HT1080 (cell line): Measurements from ENCODE around the gene DDR1. TPM values are rescaled to one million over a fixed set of nuclear protein-coding genes. Genes with fewer than 3 reads are reported as not detected.
"Not testable (repeated sequence)": the region's sequence is repeated elsewhere in the genome, so short reads cannot be mapped to it uniquely, and the experiment has no call there.

Experiments
- DNase-seq: peaks from one replicate; pipeline ENCODE4 v3.0.0-alpha.2; 2015; ENCODE audit warnings: low read depth
- total RNA-seq: library from RNA; depleted of rRNA; stranded (reverse); fragments of >200 nt; shearing (Covaris generic); gene quantifications from 2 replicates; pipeline ENCODE4 v1.2.3, GENCODE V29; 2014

Gene DDR1
- total RNA-seq, 1 experiment from 2014 or later: 34.8 TPM

DNA sequence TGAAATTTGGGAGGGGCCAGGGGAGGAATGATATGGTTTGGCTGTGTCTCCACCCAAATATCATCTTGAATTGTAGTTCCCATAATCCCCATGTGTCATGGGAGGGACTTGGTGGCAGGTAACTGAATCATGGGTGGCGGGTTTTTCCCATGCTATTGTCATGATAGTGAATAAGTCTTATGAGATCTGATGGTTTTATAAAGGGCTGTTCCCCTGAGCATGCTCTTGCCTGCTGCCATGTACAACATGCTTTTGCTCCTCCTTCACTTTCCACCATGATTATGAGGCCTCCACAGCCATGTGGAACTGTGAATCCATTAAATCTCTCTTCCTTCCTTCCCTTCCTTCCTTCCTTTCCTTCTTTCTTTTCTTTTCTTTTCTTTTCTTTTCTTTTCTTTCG lies 31.9 kb upstream of the DDR1 start:
- DNase-seq: not testable (repeated sequence)

DNA sequence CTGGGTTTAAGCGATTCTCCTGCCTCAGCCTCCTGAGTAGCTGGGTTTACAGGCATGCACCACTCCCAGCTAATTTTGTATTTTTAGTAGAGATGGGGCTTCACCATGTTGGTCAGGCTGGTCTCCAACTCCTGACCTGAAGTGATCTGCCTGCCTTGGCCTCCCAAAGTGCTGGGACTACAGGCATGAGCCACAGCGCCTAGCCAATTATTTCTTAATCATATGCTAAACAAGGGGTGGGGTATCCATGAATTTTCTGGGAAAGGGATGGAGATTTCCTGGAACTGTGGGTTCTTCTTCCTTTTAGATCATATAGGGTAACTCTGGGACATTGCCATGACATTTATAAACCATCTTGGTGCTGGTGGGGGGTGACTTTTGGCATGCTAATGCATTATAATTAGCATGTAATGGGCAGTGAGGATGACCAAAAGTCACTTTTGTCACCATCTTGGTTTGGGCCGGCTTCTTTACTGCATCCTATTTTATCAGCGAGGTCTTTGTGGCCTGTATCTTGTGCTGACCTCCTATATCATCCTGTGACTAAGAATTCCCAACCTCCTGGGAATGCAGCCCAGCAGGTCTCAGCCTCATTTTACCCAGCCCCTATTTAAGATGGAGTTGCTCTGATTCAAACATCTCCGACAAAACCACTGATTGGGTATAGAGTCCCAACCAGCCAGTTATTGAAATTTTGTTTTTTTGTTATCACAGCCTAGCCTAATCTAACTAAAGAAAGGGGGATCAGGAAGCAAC lies 29.9 kb upstream of the DDR1 start:
- DNase-seq: no peak

DNA sequence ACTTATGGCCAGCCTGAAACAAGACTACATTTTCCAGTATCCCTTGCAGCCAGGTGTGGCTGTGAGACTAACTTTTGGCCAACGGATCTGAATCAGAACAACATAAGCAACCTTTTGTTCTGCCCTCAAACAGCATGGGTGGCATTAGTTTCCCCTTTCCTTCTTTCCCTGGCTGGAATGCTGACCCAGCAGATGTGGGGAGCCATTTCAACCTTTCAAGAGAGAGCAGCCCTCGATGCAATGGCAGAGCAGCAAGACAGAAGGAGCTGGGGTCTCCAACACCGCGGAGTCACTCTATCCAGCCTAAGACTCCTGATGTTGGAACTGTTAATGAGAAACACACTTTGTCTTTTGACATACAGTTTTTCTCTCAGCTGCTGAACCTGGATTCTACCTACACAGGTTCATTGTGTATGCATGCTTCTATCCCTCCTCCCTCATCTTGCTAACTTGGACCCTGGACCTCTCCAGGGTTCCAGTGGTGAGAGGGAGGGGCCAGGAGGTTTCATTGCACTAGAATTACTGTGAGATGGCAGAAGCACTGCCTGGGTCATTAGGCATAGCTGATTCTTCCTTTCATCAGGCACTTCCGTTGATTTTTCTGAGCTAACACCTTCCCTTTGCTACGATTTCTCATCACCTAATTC lies 28.8 kb upstream of the DDR1 start:
- no peak for DNase-seq

DNA sequence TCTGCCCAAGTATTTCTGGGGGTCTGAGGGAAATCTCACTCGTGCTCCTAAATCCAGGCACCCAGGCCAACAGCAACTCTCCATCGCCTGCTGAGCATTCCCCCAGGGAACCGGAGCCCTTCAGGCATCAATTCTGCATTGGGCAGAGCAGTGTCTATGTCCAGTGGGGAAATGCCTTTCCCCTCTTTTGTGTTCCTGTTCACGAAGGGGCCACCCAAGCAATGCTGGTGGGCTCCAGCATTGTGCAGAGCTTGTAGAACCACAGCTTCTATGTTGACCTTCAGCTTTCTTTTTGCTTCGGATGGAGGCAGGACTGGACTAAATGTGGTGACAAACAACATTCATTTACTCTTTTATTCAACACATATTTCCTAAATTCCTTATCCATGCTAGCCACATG lies 27.2 kb upstream of the DDR1 start:
- DNase-seq: no peak

DNA sequence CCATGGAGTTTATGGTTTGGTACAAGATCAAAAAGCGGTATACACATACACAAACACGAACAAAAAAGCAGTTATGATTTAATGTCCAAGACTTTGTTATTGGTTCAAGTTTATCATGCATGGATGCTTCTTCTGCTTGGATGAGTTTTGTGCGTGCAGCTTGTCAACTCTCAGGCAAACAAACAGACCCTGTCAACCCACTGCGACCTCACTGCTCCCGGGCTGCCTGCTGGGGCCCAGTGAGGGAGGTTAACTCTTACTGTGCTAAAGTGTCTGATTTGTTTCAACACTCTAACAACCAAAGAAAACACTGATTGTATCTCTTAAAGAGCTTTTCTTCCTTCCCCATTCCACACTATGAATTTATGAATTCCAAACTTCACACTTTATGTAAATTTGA lies 26.8 kb upstream of the DDR1 start:
- no peak for DNase-seq

DNA sequence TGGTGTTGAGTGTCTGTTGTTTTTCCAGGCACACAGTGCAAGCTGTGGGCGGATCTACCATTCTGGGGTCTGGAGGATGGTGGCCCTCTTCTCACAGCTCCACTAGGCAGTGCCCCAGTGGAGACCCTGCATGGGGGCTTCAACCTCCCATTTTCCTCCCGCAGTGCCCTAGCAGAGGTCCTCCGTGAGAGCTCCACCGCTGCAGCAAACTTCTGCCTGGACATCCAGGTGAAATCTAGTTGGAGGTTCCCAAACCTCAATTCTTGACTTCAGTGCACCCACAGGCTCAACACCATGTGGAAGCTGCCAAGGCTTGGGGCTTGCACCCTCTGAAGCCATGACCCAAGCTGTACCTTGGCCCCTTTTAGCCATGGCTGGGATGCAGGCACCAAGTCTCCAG lies 24.6 kb upstream of the DDR1 start:
- not testable (repeated sequence) for DNase-seq

DNA sequence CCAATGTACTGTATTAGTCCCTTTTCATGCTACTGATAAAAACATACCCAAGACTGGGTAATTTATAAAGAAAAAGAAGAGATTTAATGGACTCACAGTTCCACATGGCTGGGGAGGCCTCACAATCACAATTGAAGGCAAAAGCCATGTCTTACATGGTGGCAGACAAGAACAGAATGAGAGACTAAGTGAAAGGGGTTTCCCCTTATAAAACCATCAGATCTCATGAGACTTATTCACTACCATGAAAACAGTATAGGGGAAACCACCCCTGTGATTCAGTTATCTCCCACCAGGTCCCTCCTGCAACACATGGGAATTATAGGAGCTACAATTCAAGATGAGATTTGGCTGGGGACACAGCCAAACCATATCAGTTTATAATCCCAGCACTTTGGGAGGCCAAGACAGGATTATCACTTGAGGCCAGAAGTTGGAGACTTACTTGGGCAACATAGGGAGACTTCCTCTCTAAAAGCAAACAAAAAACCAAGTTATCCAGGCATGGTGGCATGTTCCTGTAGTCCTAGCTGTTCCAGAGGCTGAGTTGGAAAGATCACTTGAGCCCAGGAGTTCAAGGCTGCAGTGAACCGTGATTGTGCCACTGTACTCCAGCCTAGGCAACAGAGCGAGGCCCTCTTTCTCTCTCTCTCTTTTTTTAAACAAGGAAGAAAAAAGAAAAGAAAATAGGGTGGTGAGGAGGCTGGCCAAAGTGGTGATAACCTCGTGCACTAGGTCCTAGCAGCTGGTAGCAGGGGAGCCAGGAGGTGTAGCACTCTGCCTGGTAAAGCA lies 22.9 kb upstream of the DDR1 start:
- DNase-seq: no peak

DNA sequence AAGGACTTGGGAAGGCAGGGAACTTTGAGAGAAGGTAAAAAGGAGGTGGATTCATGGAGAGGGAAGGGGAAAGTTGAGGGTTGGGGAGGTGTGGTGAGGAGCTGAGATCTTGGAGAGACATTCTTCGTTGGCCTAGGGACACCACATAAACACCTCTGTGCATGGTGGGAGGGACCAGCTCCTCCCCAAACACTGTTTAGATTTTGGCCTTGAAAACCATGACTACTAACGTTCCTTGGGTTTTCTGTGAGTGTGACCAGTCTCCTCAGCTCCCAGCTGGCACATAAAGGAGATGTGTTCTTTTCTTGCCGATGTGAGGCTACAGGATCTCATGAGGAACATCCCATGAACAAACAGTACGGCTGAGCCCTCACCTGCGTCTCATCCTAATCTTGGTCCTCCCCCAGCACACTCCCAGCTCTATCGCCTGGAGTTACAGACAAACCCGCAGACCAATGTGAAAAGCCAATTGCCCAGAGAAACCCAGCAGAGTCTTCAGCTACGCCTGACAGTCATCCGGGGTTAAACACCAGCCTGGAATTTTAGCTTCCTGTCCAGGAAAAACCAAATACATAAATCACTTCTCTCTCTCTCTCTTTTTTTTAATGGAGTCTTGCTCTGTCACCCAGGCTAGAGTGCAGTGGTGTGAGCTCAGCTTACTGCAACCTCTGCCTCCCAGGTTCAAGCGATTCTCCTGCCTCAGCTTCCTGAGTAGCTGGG lies 22.0 kb upstream of the DDR1 start:
- DNase-seq: no peak

DNA sequence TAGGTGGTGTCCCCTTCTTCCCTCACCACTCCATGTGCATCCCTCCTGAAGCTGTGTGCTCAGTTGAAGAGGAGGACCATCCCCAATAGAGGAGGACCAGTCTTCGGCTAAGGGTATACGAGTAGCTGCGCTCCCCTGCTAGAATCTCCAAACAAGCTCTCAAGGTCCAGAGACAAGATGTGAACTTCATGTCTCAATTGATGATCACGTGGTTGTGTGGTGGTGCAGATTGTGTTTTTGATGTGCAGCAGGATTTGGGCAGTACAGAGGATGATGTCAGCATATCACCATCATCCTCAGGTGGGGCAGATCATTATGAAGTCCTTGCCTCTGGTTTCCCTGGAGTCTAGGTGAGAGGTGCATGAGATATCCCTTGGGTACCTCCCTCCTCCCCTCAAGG lies 20.0 kb upstream of the DDR1 start:
- DNase-seq: no peak

DNA sequence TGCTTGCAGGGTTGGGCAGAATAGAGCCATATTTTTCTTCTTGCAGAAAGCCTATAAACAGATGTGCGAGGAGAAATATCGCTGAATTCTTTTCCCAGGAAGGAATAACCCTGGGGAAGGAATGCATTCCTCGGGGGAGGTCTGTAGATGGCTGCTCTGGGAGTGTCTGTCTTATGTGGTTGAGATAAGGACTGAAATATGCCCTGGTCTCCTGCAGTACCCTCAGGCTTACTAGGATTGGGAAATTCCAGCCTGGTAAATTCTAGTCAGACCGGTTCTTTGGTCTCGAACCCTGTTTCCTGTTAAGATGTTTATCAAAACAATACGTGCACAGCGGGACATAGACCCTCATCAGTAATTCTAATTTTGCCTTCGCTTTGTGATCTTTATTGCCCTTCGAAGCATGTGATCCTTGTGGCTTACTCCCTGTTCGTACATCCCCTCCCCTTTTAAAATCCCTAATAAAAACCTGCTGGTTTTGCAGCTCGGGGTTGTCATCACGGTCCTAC lies 15.0 kb upstream of the DDR1 start:
- not testable (repeated sequence) for DNase-seq

DNA sequence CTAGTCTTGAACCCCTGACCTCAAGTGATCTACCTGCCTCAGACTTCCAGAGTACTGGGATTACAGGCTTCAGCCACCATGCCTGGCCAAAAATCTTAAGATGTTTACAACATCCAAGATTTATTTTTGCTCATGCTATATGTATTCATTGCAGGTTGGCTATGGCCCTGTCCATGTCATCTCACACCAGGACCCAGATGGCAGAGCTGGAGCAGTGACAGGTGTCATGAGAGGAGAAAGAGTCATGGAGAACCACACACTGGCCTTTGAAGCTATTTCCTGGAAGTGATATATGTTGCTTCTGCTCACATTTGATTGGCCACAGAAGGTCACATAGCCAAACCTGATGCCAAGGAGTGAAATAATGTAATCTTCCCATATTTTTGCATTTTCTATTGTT lies 13.8 kb upstream of the DDR1 start:
- no peak for DNase-seq

DNA sequence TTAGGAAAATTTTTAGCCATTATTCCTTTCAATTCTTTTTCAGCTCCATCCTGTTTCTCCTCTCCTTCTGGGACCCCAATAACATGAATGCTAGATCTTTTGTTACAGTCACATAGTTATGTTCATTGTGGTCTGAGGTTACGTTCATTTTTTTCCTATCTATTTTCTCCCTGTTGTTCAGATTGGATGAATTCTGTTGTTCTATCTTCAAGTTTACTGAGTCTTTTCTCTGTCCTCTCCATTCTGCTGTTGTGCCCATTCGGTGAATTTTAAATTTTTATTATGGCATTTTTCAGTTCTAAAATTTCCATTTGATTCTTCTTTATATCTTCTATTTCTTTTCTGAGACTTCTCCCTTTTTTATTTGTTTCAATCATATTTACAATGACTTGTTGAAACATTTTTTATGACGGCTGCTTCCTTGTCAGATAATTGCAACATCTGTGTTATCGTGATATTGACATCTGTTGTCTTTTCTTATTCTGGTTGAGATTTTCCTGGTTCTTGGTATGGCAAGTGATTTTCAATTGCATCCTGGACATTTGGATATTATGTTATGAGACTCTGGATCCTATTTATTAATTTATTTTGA lies 12.6 kb upstream of the DDR1 start:
- no peak for DNase-seq

DNA sequence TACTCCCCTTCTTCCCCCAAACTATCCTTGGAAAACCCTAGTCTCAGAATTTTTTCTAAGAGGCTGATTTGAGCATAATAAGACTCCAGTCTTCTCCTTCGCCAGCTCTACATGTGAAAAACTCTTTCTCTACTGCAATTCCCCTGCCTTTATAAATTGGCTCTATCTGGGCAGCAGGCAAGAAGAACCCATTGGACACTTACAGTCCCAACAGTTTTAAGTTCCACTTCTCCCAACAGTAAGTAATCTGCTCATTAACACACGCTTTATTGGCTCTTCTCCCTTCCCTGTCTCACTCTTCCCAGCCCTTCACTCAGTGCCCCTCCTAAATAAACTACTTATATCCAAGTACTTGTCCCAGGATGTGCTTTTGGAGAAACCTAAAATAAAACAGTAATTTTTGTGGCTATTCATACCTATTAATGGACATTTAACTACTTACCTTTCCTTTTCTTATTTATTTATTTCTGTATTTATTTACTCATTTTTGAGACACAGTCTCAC lies 11.1 kb upstream of the DDR1 start:
- DNase-seq: no peak

DNA sequence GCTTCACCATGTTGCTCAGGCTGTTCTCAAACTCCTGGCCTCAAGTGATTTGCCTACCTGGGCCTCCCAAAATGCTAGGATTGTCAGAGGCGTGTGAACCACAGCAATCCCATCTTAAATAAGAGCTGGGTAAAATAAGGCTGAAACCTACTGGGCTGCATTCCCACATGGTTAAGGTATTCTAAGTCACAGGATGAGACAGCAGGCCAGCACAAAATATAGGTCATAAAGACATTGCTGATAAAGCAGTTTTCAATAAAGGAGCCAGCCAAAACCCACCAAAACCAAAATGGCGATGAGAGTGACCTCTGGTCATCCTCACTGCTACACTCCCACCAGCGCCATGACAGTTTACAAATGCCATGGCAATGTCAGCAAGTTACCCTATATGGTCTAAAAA lies 10.5 kb upstream of the DDR1 start:
- not testable (repeated sequence) for DNase-seq

DNA sequence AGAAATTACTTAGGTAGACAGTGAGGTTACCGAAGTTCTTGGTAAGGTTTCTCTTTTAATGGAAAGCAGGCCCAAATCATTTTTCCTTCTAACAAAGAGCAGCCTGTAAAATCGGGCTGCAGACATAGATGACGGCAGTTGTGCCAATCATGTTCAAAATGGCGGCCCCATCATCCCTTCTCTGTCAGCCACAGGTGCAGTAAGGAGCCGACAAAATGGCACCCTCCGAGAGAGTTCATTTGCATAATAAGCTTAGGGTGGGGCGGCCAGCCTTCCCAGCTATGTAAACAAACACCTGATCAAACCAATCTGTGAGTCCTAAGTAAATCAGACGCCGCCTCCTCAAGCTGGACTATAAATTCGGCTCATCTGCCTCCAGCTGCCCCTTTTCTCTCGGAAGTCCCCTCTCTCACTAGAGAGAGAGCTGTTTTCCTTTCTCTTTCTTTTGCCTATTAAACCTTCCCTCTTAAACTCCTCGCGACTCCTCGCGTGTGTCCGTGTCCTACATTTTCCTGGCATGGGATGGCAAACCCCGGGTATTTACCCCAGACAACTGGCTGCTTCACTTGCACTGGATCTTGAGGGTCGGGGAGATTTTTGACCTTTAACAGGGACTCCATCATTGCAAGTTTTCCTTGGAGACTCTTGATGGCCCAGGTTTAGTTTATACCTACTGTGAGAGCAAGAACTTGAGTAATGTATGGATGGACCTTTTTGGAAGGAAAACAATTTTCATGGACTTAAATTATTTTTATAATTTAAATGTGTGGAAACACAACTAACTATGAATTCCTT lies 8.9 kb upstream of the DDR1 start:
- DNase-seq: no peak

DNA sequence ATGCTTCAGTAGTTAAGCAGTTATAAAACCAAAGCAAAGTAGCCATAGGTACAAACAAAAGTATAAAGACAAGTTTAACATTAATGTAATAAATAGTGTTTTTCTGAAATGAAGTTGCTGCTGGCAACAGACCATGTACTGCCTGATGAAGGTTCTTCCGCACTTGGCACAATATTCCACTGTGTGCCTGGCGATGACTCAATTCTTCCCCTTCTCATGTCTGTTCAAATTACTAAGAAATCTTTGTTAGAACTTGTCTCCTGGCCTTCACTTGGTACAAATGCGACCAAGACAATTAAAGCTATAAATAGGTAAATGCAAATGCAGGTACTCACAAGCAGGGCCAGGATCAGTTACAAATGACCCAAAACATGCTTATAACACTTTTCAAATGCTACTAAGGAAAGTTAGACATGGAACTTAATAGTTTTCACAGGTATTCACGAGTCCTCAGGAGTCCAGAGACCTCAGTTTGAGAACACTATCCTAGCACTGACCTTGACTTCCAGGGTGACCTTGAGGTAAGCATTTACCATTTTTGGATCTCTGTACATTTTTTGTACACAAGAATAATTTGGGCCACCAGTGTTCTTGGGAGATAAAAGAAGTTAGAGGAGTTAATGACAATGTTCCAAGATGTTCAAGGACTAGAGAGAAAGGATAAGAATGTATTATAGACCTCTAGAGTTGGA lies 8.1 kb upstream of the DDR1 start:
- peak; percentile 79 for DNase-seq

DNA sequence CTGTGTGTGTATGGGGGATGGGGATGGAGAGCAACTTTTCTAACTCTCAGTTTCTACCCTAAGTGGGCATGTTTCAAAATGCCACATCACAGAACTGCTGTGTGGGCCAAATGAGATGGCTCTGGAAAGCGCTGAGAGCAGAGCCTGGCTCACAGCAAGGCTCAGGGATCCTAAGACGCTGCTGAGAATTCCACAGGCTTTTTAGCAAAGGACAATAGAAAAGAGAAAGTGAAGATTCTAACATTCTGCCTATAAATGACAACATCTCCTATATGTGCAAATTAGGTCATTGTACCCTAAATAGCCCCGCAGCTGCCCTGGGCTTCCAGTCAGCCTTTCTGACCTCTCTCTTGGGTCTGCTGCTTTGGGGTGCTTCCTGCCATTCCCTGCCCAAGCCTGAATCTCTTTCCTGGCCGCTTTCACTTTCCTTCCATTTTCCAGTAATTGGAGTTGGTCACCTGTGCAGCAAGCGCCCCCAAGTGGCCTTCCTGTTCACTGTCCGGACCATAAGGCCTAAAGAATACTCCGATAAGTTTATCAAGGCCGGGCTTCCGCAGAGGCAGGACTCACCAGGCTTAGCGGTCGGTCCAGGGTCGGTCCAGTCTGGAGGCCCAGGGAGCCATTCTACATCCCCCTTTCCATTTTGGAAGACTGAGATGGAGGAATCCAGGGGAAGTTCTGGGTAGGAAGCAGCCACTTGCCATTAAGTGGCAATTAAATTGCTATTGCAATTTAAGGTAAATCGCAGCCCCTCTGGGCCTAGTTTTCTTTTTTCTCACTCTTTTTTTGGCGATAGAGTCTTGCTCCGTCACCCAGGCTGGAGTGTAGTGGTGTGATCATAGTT lies 6.7 kb upstream of the DDR1 start:
- peak; percentile 88 for DNase-seq

DNA sequence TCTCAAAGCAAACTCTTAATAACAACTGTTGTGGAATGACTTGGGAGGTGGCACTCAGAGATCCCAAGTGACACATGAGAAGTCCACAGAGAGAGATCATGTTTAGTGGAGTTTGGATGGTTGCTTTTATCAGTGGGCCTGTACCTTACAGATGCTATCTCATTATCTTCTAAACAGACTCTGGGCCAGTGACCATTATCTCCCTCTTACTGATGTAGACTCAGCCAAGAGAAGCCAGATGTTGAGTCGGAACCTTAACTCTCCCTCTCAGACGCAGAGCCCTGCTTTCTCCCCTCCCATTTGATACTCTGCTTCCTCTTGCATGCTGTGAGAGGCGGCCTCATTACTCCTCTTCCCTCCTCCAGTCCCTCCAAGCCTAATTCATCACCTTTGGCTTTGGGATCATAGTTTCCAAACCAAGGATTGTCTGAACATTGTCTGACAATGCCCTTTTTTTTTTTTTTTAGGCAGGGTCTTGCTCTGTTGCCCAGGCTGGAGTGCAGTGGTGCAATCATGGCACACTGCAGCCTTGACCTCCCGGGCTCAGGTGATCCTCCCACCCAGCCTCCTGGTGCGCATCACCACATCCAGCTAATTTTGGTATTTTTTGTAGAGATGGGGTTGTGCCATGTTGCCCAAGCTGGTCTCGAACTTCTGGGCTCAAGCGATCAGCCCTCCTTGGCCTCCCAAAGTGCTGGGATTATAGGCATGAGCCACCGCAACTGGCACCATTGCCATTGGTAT lies 4.5 kb upstream of the DDR1 start:
- DNase-seq: no peak
